ENCODE data around the gene TEKT3. TPM values are rescaled to one million over a fixed set of nuclear protein-coding genes. Genes with fewer than 3 reads are reported as not detected.

The TEKT3 gene
- total and polyA plus RNA-seq, 2 of the 4 experiments (the other 2 are of a cell fraction): 0.15 TPM; not detected in 1

DNA sequence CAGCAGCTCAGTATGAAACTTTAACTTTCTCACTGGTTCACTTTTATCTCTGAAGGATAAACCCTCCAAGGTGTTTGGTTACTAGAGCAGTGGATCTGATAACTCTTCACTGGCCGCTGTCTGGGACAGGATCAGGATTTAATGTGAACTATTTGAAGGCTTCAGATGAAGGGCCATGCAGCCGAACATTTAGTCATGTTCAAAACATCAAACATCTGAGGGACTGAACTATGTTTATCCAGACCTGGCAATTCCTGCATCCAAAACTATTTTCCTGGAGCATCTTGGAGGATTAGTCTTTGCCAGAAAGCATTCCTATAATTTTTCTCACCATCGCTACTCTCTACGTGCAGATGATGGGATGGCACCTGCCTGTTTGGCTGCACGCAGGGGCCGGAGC lies 55.9 kb downstream of the TEKT3 start:
- TF ChIP-seq POLR2A (IDR thresholded peaks at IDR 0.05; ENCODE audit: low read depth, low read length): no peak
- no peak for TF ChIP-seq RCOR1 (IDR thresholded peaks at IDR 0.05; ENCODE audit: insufficient replicate concordance, low read length)
- no peak for TF ChIP-seq CEBPB (IDR thresholded peaks at IDR 0.05; ENCODE audit: low read depth, low read length)
- no peak for TF ChIP-seq FOS (IDR thresholded peaks at IDR 0.05; ENCODE audit: low read depth, low read length)
- TF ChIP-seq, protein P1, sequence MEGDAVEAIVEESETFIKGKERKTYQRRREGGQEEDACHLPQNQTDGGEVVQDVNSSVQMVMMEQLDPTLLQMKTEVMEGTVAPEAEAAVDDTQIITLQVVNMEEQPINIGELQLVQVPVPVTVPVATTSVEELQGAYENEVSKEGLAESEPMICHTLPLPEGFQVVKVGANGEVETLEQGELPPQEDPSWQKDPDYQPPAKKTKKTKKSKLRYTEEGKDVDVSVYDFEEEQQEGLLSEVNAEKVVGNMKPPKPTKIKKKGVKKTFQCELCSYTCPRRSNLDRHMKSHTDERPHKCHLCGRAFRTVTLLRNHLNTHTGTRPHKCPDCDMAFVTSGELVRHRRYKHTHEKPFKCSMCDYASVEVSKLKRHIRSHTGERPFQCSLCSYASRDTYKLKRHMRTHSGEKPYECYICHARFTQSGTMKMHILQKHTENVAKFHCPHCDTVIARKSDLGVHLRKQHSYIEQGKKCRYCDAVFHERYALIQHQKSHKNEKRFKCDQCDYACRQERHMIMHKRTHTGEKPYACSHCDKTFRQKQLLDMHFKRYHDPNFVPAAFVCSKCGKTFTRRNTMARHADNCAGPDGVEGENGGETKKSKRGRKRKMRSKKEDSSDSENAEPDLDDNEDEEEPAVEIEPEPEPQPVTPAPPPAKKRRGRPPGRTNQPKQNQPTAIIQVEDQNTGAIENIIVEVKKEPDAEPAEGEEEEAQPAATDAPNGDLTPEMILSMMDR (conservative IDR thresholded peaks at IDR 0.05; ENCODE audit: low read depth, low read length): no peak
- TF ChIP-seq MAZ (IDR thresholded peaks at IDR 0.05; ENCODE audit: borderline replicate concordance, low read depth, low read length): no peak
- TF ChIP-seq, protein P2, sequence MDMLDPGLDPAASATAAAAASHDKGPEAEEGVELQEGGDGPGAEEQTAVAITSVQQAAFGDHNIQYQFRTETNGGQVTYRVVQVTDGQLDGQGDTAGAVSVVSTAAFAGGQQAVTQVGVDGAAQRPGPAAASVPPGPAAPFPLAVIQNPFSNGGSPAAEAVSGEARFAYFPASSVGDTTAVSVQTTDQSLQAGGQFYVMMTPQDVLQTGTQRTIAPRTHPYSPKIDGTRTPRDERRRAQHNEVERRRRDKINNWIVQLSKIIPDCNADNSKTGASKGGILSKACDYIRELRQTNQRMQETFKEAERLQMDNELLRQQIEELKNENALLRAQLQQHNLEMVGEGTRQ (IDR thresholded peaks at IDR 0.05; ENCODE audit: low read depth, low read length): no peak
- no peak for TF ChIP-seq SMC3 (IDR thresholded peaks at IDR 0.05; ENCODE audit: low read depth, low read length)
- no peak for TF ChIP-seq MAFK (IDR thresholded peaks at IDR 0.05; ENCODE audit: low read depth, low read length)
- TF ChIP-seq, protein P3, sequence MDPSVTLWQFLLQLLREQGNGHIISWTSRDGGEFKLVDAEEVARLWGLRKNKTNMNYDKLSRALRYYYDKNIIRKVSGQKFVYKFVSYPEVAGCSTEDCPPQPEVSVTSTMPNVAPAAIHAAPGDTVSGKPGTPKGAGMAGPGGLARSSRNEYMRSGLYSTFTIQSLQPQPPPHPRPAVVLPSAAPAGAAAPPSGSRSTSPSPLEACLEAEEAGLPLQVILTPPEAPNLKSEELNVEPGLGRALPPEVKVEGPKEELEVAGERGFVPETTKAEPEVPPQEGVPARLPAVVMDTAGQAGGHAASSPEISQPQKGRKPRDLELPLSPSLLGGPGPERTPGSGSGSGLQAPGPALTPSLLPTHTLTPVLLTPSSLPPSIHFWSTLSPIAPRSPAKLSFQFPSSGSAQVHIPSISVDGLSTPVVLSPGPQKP (IDR thresholded peaks at IDR 0.05; ENCODE audit: borderline replicate concordance, low read depth, low read length): no peak
- no peak for TF ChIP-seq MXI1 (IDR thresholded peaks at IDR 0.05; ENCODE audit: borderline replicate concordance, low read depth, low read length)
- TF ChIP-seq CHD1 (IDR thresholded peaks at IDR 0.05; ENCODE audit: low read depth, low read length): no peak
- no peak for TF ChIP-seq RFX5 (IDR thresholded peaks at IDR 0.05; ENCODE audit: low read depth, low read length)
- TF ChIP-seq BHLHE40 (IDR thresholded peaks at IDR 0.05; ENCODE audit: low read depth, low read length): no peak
- TF ChIP-seq RAD21 (IDR thresholded peaks at IDR 0.05; ENCODE audit: low read length): no peak
- TF ChIP-seq NFE2L2 (IDR thresholded peaks at IDR 0.05; ENCODE audit: low read depth, low read length): no peak
- no peak overlapping the region for H3K4me3 ChIP-seq (ENCODE audit: insufficient read depth, low read depth, low read length)
- no peak overlapping the region for H4K91ac ChIP-seq (ENCODE audit: insufficient read depth, low read depth, low read length)
- H3K4me2 ChIP-seq (ENCODE audit: low read depth, low read length): no peak overlapping the region
- ATAC-seq (ENCODE audit: low read depth) (no peak; the same call in 1 of the 2 replicates), DNase-seq (no peak)
- no TSS peak for BruUV-seq (replicated peaks)
- no peaks in the 10 kb centered on the region for H3K79me1 ChIP-seq (ENCODE audit: low read depth in 1 of 2, low read length in 2 of 2)
- peaks cover 6% of the 10 kb centered on the region for H3K4me1 ChIP-seq (ENCODE audit: control insufficient read depth, insufficient read depth, low read length)
- no peak overlapping the region for H2AK9ac ChIP-seq (replicated peaks; ENCODE audit: low read depth, low read length, poor library complexity)
- H3K23ac ChIP-seq (ENCODE audit: low read depth, low read length): no peak overlapping the region
- H3K14ac ChIP-seq (replicated peaks; ENCODE audit: low read depth, low read length): no peak overlapping the region
- dilution Hi-C loops (cut with HindIII; ENCODE audit: low sequenced_read_pairs, unreplicated experiment) (no loop called here), intact Hi-C loops (cut with micrococcal nuclease) (no loop called here), in situ Hi-C loops (cut with MboI; ENCODE audit: low sequenced_read_pairs) (no loop called here)
- no peak overlapping the region for H2BK15ac ChIP-seq (ENCODE audit: low read depth, low read length)
- 94% methylated on average over 2 of the region's 6 CpGs; no CpG with 5 or more reads in 1 of the 2 experiments for WGBS, 2 experiments (ENCODE audit: extremely low coverage in 2 of 2, insufficient read length in 1 of 2)
- H4K5ac ChIP-seq (ENCODE audit: low read depth, low read length): no peak overlapping the region
- no peak overlapping the region for H3K56ac ChIP-seq (ENCODE audit: extremely low read depth, insufficient read depth, low read length)
- no peaks in the 10 kb centered on the region; the same call in 1 of the 2 replicates for H3K27me3 ChIP-seq (ENCODE audit: control insufficient read depth, insufficient read depth, low read length)
- H4K20me1 ChIP-seq (ENCODE audit: insufficient read depth, low read length): no peaks in the 10 kb centered on the region
- H2AFZ ChIP-seq (replicated peaks; ENCODE audit: low read length, poor library complexity): no peak overlapping the region
- no peaks in the 10 kb centered on the region for H3K9me1 ChIP-seq (ENCODE audit: insufficient read depth, low read length)
- H3K4ac ChIP-seq (ENCODE audit: low read depth, low read length): no peak overlapping the region
- H3K9me3 ChIP-seq (ENCODE audit: control insufficient read depth, insufficient read depth, low read length): no peaks in the 10 kb centered on the region; the same call in 1 of the 2 replicates
- H3K36me3 ChIP-seq (ENCODE audit: control insufficient read depth, insufficient read depth, low read length): no peaks in the 10 kb centered on the region
- no peak overlapping the region for H2BK20ac ChIP-seq (ENCODE audit: low read depth, low read length)
- no peak overlapping the region for H3K9ac ChIP-seq (ENCODE audit: low read depth, low read length)
- ChIA-PET CTCF (no interaction called here), POLR2A (ENCODE audit: unreplicated experiment) (no interaction called here)
- H2BK5ac ChIP-seq (ENCODE audit: low read depth, low read length, poor library complexity, severe bottlenecking): no peak overlapping the region
- no peak overlapping the region for H4K8ac ChIP-seq (ENCODE audit: low read depth in 2 of 2, low read length in 2 of 2)
- H2AK5ac ChIP-seq (ENCODE audit: low read depth, low read length): no peak overlapping the region
- H3K27ac ChIP-seq (ENCODE audit: insufficient read depth, low read length): no peak overlapping the region
- no peak overlapping the region for H3K18ac ChIP-seq (ENCODE audit: low read depth, low read length)
- no peak overlapping the region for H2BK120ac ChIP-seq (ENCODE audit: low read depth, low read length)
